Measurements from ENCODE around the gene SPECC1. TPM values are rescaled to one million over a fixed set of nuclear protein-coding genes. Genes with fewer than 3 reads are reported as not detected.
"Not testable (repeated sequence)": the region's sequence is repeated elsewhere in the genome, so short reads cannot be mapped to it uniquely, and the experiment has no call there.

Gene SPECC1
- total RNA-seq, 1 donor from 2014 or later = 13.6 TPM

GRCh38 chr17:20103454-20104446, 94.6 kb downstream of the SPECC1 start:
- Histone ChIP-seq H3K4me1 (ENCODE audit: control insufficient read depth in 3 of 3, insufficient read depth in 3 of 3, low read length in 3 of 3) (peaks cover 0 to 2% (median 2%) of the 10 kb centered on the region in 3 donors), H3K36me3 (ENCODE audit: control insufficient read depth in 3 of 3, insufficient read depth in 3 of 3, low read length in 3 of 3) (peaks cover 0 to 1% (median 0%) of the 10 kb centered on the region in 3 donors), H3K9ac (ENCODE audit: low read depth in 1 of 3, low read length in 3 of 3) (no peak overlapping the region), H3K4me3 (ENCODE audit: low read length in 3 of 3) (no peak overlapping the region), H3K9me3 (ENCODE audit: control insufficient read depth in 3 of 3, low read length in 3 of 3) (no peaks in the 10 kb centered on the region), H3K27me3 (ENCODE audit: control insufficient read depth in 3 of 3, insufficient read depth in 3 of 3, low read length in 3 of 3) (peaks cover 0 to 8% (median 0%) of the 10 kb centered on the region in 3 donors), H3K27ac (ENCODE audit: low read depth, low read length) (no peak overlapping the region)

- H3K4me1 ChIP-seq (ENCODE audit: control insufficient read depth in 3 of 3, insufficient read depth in 3 of 3, low read length in 3 of 3) = peaks cover 0 to 2% (median 2%) of the 10 kb centered on the region in 3 donors
- peaks cover 0 to 3% (median 2%) of the 10 kb centered on the region in 3 donors for H3K36me3 ChIP-seq (ENCODE audit: control insufficient read depth in 3 of 3, insufficient read depth in 3 of 3, low read length in 3 of 3)
- no peak overlapping the region for H3K27ac ChIP-seq (ENCODE audit: low read depth, low read length)
- H3K9me3 ChIP-seq (ENCODE audit: control insufficient read depth in 3 of 3, low read length in 3 of 3) = no peaks in the 10 kb centered on the region
- peaks cover 0 to 8% (median 0%) of the 10 kb centered on the region in 3 donors for H3K27me3 ChIP-seq (ENCODE audit: control insufficient read depth in 3 of 3, insufficient read depth in 3 of 3, low read length in 3 of 3)
- H3K9ac ChIP-seq (ENCODE audit: low read depth in 1 of 3, low read length in 3 of 3) = no peak overlapping the region
- H3K4me3 ChIP-seq (ENCODE audit: low read length in 3 of 3) = no peak overlapping the region
These were observed 96.6 kb downstream of the SPECC1 start for GRCh38 chr17:20105539-20106280.

- not testable (repeated sequence) for H3K9ac ChIP-seq (ENCODE audit: low read depth in 1 of 3, low read length in 3 of 3); H3K4me1 ChIP-seq (ENCODE audit: control insufficient read depth in 3 of 3, insufficient read depth in 3 of 3, low read length in 3 of 3); H3K9me3 ChIP-seq (ENCODE audit: control insufficient read depth in 3 of 3, low read length in 3 of 3); H3K36me3 ChIP-seq (ENCODE audit: control insufficient read depth in 3 of 3, insufficient read depth in 3 of 3, low read length in 3 of 3); H3K27ac ChIP-seq (ENCODE audit: low read depth, low read length); H3K4me3 ChIP-seq (ENCODE audit: low read length in 3 of 3); H3K27me3 ChIP-seq (ENCODE audit: control insufficient read depth in 3 of 3, insufficient read depth in 3 of 3, low read length in 3 of 3)
These were observed 97.3 kb downstream of the SPECC1 start for GRCh38 chr17:20106446-20106845.

- Histone ChIP-seq H3K36me3 (ENCODE audit: control insufficient read depth in 3 of 3, insufficient read depth in 3 of 3, low read length in 3 of 3) (peaks cover 0 to 3% (median 2%) of the 10 kb centered on the region in 3 donors), H3K27ac (ENCODE audit: low read depth, low read length) (no peak overlapping the region), H3K9ac (ENCODE audit: low read depth in 1 of 3, low read length in 3 of 3) (no peak overlapping the region), H3K4me3 (ENCODE audit: low read length in 3 of 3) (no peak overlapping the region), H3K27me3 (ENCODE audit: control insufficient read depth in 3 of 3, insufficient read depth in 3 of 3, low read length in 3 of 3) (no peaks in the 10 kb centered on the region), H3K9me3 (ENCODE audit: control insufficient read depth in 3 of 3, low read length in 3 of 3) (no peaks in the 10 kb centered on the region), H3K4me1 (ENCODE audit: control insufficient read depth in 3 of 3, insufficient read depth in 3 of 3, low read length in 3 of 3) (peaks cover 0 to 2% (median 0%) of the 10 kb centered on the region in 3 donors)
These were observed 99.9 kb downstream of the SPECC1 start for GRCh38 chr17:20109076-20109475.

GRCh38 chr17:20111538-20111937, 102.4 kb downstream of the SPECC1 start:
- Histone ChIP-seq H3K4me1 (ENCODE audit: control insufficient read depth in 3 of 3, insufficient read depth in 3 of 3, low read length in 3 of 3) (no peaks in the 10 kb centered on the region), H3K9me3 (ENCODE audit: control insufficient read depth in 3 of 3, low read length in 3 of 3) (no peaks in the 10 kb centered on the region), H3K9ac (ENCODE audit: low read depth in 1 of 3, low read length in 3 of 3) (no peak overlapping the region), H3K27me3 (ENCODE audit: control insufficient read depth in 3 of 3, insufficient read depth in 3 of 3, low read length in 3 of 3) (no peaks in the 10 kb centered on the region), H3K4me3 (ENCODE audit: low read length in 3 of 3) (no peak overlapping the region), H3K36me3 (ENCODE audit: control insufficient read depth in 3 of 3, insufficient read depth in 3 of 3, low read length in 3 of 3) (peaks cover 0 to 3% (median 2%) of the 10 kb centered on the region in 3 donors), H3K27ac (ENCODE audit: low read depth, low read length) (no peak overlapping the region)

GRCh38 chr17:20114466-20114865, 105.3 kb downstream of the SPECC1 start:
- Histone ChIP-seq H3K9me3 (ENCODE audit: control insufficient read depth in 3 of 3, low read length in 3 of 3) (no peaks in the 10 kb centered on the region), H3K4me3 (ENCODE audit: low read length in 3 of 3) (no peak overlapping the region), H3K9ac (ENCODE audit: low read depth in 1 of 3, low read length in 3 of 3) (no peak overlapping the region)

GRCh38 chr17:20116683-20117309, 107.6 kb downstream of the SPECC1 start:
- no peak overlapping the region for H3K4me3 ChIP-seq (ENCODE audit: low read length in 3 of 3)
- no peaks in the 10 kb centered on the region for H3K9me3 ChIP-seq (ENCODE audit: control insufficient read depth in 3 of 3, low read length in 3 of 3)
- H3K27me3 ChIP-seq (ENCODE audit: control insufficient read depth in 3 of 3, insufficient read depth in 3 of 3, low read length in 3 of 3) = no peaks in the 10 kb centered on the region
- peaks cover 0 to 5% (median 2%) of the 10 kb centered on the region in 3 donors for H3K4me1 ChIP-seq (ENCODE audit: control insufficient read depth in 3 of 3, insufficient read depth in 3 of 3, low read length in 3 of 3)
- no peaks in the 10 kb centered on the region for H3K36me3 ChIP-seq (ENCODE audit: control insufficient read depth in 3 of 3, insufficient read depth in 3 of 3, low read length in 3 of 3)
- H3K27ac ChIP-seq (ENCODE audit: low read depth, low read length) = no peak overlapping the region
- no peak overlapping the region for H3K9ac ChIP-seq (ENCODE audit: low read depth in 1 of 3, low read length in 3 of 3)

More at GRCh38 chr17:20114466-20114865, 105.3 kb downstream of the SPECC1 start:
- H3K36me3 ChIP-seq (ENCODE audit: control insufficient read depth in 3 of 3, insufficient read depth in 3 of 3, low read length in 3 of 3) = peaks cover 0 to 3% (median 2%) of the 10 kb centered on the region in 3 donors
- no peaks in the 10 kb centered on the region for H3K27me3 ChIP-seq (ENCODE audit: control insufficient read depth in 3 of 3, insufficient read depth in 3 of 3, low read length in 3 of 3)
- H3K4me1 ChIP-seq (ENCODE audit: control insufficient read depth in 3 of 3, insufficient read depth in 3 of 3, low read length in 3 of 3) = peaks cover 0 to 2% (median 0%) of the 10 kb centered on the region in 3 donors
- H3K27ac ChIP-seq (ENCODE audit: low read depth, low read length) = no peak overlapping the region

- no peak overlapping the region for H3K4me3 ChIP-seq (ENCODE audit: low read length in 3 of 3)
- H3K27me3 ChIP-seq (ENCODE audit: control insufficient read depth in 3 of 3, insufficient read depth in 3 of 3, low read length in 3 of 3) = no peaks in the 10 kb centered on the region
- no peak overlapping the region for H3K9ac ChIP-seq (ENCODE audit: low read depth in 1 of 3, low read length in 3 of 3)
- no peak overlapping the region for H3K27ac ChIP-seq (ENCODE audit: low read depth, low read length)
- H3K9me3 ChIP-seq (ENCODE audit: control insufficient read depth in 3 of 3, low read length in 3 of 3) = no peaks in the 10 kb centered on the region
- H3K36me3 ChIP-seq (ENCODE audit: control insufficient read depth in 3 of 3, insufficient read depth in 3 of 3, low read length in 3 of 3) = no peaks in the 10 kb centered on the region
- peaks cover 6 to 15% (median 8%) of the 10 kb centered on the region in 3 donors for H3K4me1 ChIP-seq (ENCODE audit: control insufficient read depth in 3 of 3, insufficient read depth in 3 of 3, low read length in 3 of 3)
These were observed 109.1 kb downstream of the SPECC1 start for GRCh38 chr17:20118280-20118679.

GRCh38 chr17:20120836-20121235, 111.7 kb downstream of the SPECC1 start:
- Histone ChIP-seq H3K9me3 (ENCODE audit: control insufficient read depth in 3 of 3, low read length in 3 of 3) (no peaks in the 10 kb centered on the region), H3K27me3 (ENCODE audit: control insufficient read depth in 3 of 3, insufficient read depth in 3 of 3, low read length in 3 of 3) (no peaks in the 10 kb centered on the region), H3K36me3 (ENCODE audit: control insufficient read depth in 3 of 3, insufficient read depth in 3 of 3, low read length in 3 of 3) (no peaks in the 10 kb centered on the region), H3K9ac (ENCODE audit: low read depth in 1 of 3, low read length in 3 of 3) (peak overlapping the region in 1 of 3 donors; percentile 32), H3K27ac (ENCODE audit: low read depth, low read length) (no peak overlapping the region), H3K4me1 (ENCODE audit: control insufficient read depth in 3 of 3, insufficient read depth in 3 of 3, low read length in 3 of 3) (peaks cover 6 to 15% (median 8%) of the 10 kb centered on the region in 3 donors), H3K4me3 (ENCODE audit: low read length in 3 of 3) (no peak overlapping the region)

Data from skeletal muscle tissue (tissue), 4 donors.